Esophagus muscularis mucosa (tissue), 4 donors: ENCODE results near the gene POC1A. TPM values are rescaled to one million over a fixed set of nuclear protein-coding genes. Genes with fewer than 3 reads are reported as not detected.

ENCODE experiments used
- DNase-seq: peaks from one replicate; pipeline ENCODE4 v3.0.0-alpha.2; 2017; ENCODE audit errors: extremely low spot score
- H3K27ac ChIP-seq, 4 donors: fragments of 200-600 bp; sonication (generic); replicated peaks in 1 of 4; 1 replicate in 3 of 4; 2 replicates in 1 of 4; pipeline ENCODE4 v1.5.1; 2016 to 2019; ENCODE audit warnings: mild to moderate bottlenecking in 1 of 4
- H3K27me3 ChIP-seq, 4 donors: fragments of 200-600 bp; sonication (generic); one replicate each; pipeline versions ENCODE4 v1.5.1 to v1.6.0; 2016 to 2019
- H3K36me3 ChIP-seq, 4 donors: fragments of 200-600 bp; sonication (generic); one replicate each; pipeline ENCODE4 v1.5.1; 2016 to 2019
- H3K4me1 ChIP-seq, 4 donors: fragments of 200-600 bp; sonication (generic); one replicate each; pipeline ENCODE4 v1.5.1; 2016 to 2019
- H3K4me3 ChIP-seq, 4 donors: fragments of 200-600 bp; sonication (generic); 1 replicate in 2 of 4; 2 replicates in 2 of 4; pipeline ENCODE4 v1.5.1; 2016 to 2019; ENCODE audit warnings: mild to moderate bottlenecking in 4 of 4, moderate library complexity in 1 of 4
- H3K9me3 ChIP-seq, 4 donors: fragments of 200-600 bp; sonication (generic); 1 replicate in 3 of 4; 2 replicates in 1 of 4; pipeline ENCODE4 v1.5.1; 2016 to 2019
- CTCF ChIP-seq, 3 experiments: fragments of 200-600 bp in 2 of 3; fragments of 450-650 bp in 1 of 3; sonication (generic) in 2 of 3; IDR thresholded peaks; one replicate each; pipeline ENCODE4 v1.5.1; 2017 to 2019; ENCODE audit warnings: antibody characterized with exemption in 3 of 3, mild to moderate bottlenecking in 2 of 3, moderate library complexity in 1 of 3
- EP300 ChIP-seq: sonication (generic); formaldehyde crosslinking; IDR thresholded peaks from one replicate; pipeline ENCODE4 v1.6.1; 2017; ENCODE audit warnings: antibody characterized with exemption
- POLR2A ChIP-seq: fragments of 450-650 bp; IDR thresholded peaks from one replicate; pipeline ENCODE4 v1.6.1; 2017; ENCODE audit warnings: antibody characterized with exemption, moderate library complexity, mild to moderate bottlenecking, low read depth
- POLR2AphosphoS5 ChIP-seq, 2 donors: sonication (generic); formaldehyde crosslinking; IDR thresholded peaks; one replicate each; pipeline ENCODE4 v1.6.1; 2017; ENCODE audit warnings: antibody characterized with exemption in 2 of 2
- WGBS: methylation state at CpG from one replicate; pipeline ENCODE4 v1.1.5; 2018; 5-methylcytosine and 5-hydroxymethylcytosine counted together
- intact Hi-C: fragments of 100-400 bp; cut with DNase I; formaldehyde crosslinking; loops from one replicate; pipeline ENCODE4 v1.15.1; 2023
- total RNA-seq, 4 donors: library from RNA; depleted of rRNA; stranded (reverse); fragments of >200 nt; gene quantifications; one replicate each; pipeline versions ENCODE4 v1.1.0 to v1.2.1, GENCODE V29; 2016

Gene POC1A
- total RNA-seq, 4 donors from 2014 or later = 0.71 to 2.1 (median 1.2) TPM

DNA sequence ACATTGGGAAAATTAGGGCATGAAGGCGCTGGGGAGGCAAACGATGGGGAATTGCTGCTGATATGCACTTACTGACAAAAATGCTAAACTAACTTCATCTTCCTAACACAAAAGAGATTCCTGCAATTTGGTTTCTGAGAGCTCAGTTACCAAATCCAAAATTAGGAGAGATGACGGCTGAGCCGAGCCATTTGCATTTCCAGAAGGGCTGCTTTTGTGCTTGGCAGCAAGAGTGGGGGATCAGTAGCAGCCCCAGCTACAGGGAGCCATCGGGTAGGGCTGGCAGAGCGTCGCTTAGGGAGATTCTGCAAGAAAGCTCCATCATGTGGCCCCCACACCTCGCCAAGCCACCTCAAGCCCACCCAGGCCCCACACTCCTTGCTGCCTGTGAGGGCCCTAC lies 81.8 kb downstream of the POC1A start:
- DNase-seq = no peak
- no peak for TF ChIP-seq POLR2AphosphoS5 (IDR thresholded peaks at IDR 0.05)
- WGBS = 96% methylated on average over 8 of the region's 8 CpGs
- Histone ChIP-seq H3K36me3 (no peaks in the 10 kb centered on the region), H3K9me3 (no peaks in the 10 kb centered on the region), H3K27ac (no peak overlapping the region), H3K27me3 (no peaks in the 10 kb centered on the region), H3K4me3 (no peak overlapping the region), H3K4me1 (peaks cover 23 to 33% (median 28%) of the 10 kb centered on the region in 4 donors)
- intact Hi-C loops = no loop called here

- Histone ChIP-seq H3K9me3 (no peaks in the 10 kb centered on the region), H3K4me3 (no peak overlapping the region), H3K4me1 (peaks cover 23 to 29% (median 24%) of the 10 kb centered on the region in 4 donors), H3K36me3 (no peaks in the 10 kb centered on the region), H3K27me3 (no peaks in the 10 kb centered on the region), H3K27ac (no peak overlapping the region)
- TF ChIP-seq EP300 = no peak
- TF ChIP-seq POLR2AphosphoS5 (IDR thresholded peaks at IDR 0.05) = no peak
- TF ChIP-seq CTCF (IDR thresholded peaks at IDR 0.05) = no peak
- no peak for TF ChIP-seq POLR2A
- no peak for DNase-seq
- 89% methylated on average over 3 of the region's 5 CpGs for WGBS
- intact Hi-C loops = no loop called here
Observed at GRCh38 chr3:52072020-52072419, 82.2 kb downstream of the POC1A start.

DNA sequence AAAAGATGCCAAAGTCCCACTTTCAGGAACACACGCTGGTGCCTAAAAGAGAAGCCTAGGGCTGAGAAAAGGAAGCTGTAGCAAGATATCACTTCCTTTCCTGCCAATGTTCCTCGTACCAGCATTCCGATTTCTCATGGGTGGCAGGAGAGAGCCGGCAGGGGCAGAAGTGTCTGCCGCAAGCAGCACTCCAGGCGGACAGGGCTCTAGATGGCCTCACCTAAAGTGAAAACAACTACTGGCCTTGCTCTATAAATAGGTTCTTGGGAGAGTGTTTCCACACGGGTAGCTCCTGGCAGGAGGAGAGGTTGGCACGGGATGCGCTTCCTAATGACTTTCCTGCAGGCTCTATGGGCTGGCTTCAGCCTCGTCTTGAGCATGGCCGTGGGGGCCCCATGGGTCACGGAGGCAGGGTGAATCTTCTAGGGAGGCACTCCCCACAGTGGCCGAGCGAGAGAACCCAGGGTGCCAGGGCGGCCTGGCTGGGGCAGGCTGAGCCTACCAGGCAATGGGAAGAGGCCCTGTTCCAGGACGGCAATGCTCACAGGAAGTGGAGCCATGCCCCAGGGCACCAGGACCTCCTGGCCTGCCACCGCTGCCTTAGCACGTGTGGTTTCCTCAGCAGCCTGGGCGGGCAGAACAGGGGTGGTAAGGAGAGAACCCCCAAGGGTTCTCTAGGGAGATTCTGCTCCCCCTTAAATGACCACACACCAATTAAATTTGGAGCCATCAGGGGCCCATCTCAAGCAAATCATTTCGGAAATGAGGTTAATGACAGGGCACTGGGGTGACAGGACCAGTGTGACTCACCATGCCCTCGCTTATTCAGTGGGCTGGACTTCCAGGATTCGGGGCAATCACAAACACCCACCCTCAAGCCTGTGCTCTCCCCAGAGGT lies 83.2 kb downstream of the POC1A start:
- no peaks in the 10 kb centered on the region for H3K9me3 ChIP-seq
- H3K27ac ChIP-seq = peak overlapping the region; percentile 72 to 84 (median 79)
- DNase-seq = peak; percentile 93
- H3K4me1 ChIP-seq = peaks cover 21 to 23% (median 22%) of the 10 kb centered on the region in 4 donors
- WGBS = 50% methylated on average over 12 of the region's 22 CpGs
- H3K27me3 ChIP-seq = no peaks in the 10 kb centered on the region
- no peak overlapping the region for H3K4me3 ChIP-seq
- H3K36me3 ChIP-seq = no peaks in the 10 kb centered on the region
- intact Hi-C loops = no loop called here
- peak; percentile 49 to 50 for TF ChIP-seq POLR2AphosphoS5 (IDR thresholded peaks at IDR 0.05)
- TF ChIP-seq POLR2A = no peak
- TF ChIP-seq CTCF (IDR thresholded peaks at IDR 0.05) = peak; percentile 12 to 20 (median 13)
- no peak for TF ChIP-seq EP300

- 86% methylated on average over 4 of the region's 4 CpGs for WGBS
- intact Hi-C loops = no loop called here
- H3K27ac ChIP-seq = peak overlapping the region; percentile 72 to 84 (median 79)
Observed at GRCh38 chr3:52069855-52070254, 84.4 kb downstream of the POC1A start.

GRCh38 chr3:52069135-52069534 lies 85.1 kb downstream of the POC1A start:
- Histone ChIP-seq H3K4me1 (peaks cover 21 to 26% (median 24%) of the 10 kb centered on the region in 4 donors), H3K27me3 (no peaks in the 10 kb centered on the region), H3K27ac (no peak overlapping the region), H3K4me3 (no peak overlapping the region), H3K36me3 (no peaks in the 10 kb centered on the region), H3K9me3 (no peaks in the 10 kb centered on the region)
- intact Hi-C loops = no loop called here
- DNase-seq = no peak
- WGBS = 94% methylated on average over 3 of the region's 5 CpGs
- TF ChIP-seq EP300 (no peak), POLR2A (no peak), CTCF (IDR thresholded peaks at IDR 0.05) (no peak), POLR2AphosphoS5 (IDR thresholded peaks at IDR 0.05) (no peak)

More at GRCh38 chr3:52069855-52070254, 84.4 kb downstream of the POC1A start:
- Histone ChIP-seq H3K36me3 (no peaks in the 10 kb centered on the region), H3K4me1 (peaks cover 21 to 26% (median 24%) of the 10 kb centered on the region in 4 donors), H3K27me3 (no peaks in the 10 kb centered on the region), H3K4me3 (no peak overlapping the region), H3K9me3 (no peaks in the 10 kb centered on the region)
- TF ChIP-seq CTCF (IDR thresholded peaks at IDR 0.05) = no peak
- no peak for DNase-seq
